Adrenal gland (tissue), 12 donors: Measurements from ENCODE around the gene RASGRP4. TPM values are rescaled to one million over a fixed set of nuclear protein-coding genes. Genes with fewer than 3 reads are reported as not detected.

Experiments used
- DNase-seq, 7 donors: peaks; one replicate each; pipeline ENCODE4 v3.0.0-alpha.2; 2019 to 2020
- H3K27ac ChIP-seq, 5 donors: fragments of 200-600 bp; sonication (generic) in 4 of 5; 1 replicate in 3 of 5; 2 replicates in 2 of 5; pipeline versions ENCODE4 v1.5.1 to v1.8.0; 2016 to 2020; ENCODE audit warnings: mild to moderate bottlenecking in 1 of 5
- H3K27me3 ChIP-seq: fragments of 200-600 bp; 2 replicates; pipeline ENCODE4 v1.8.0; 2021
- H3K36me3 ChIP-seq, 2 donors: fragments of 200-600 bp; replicated peaks in 1 of 2; 1 replicate in 1 of 2; 2 replicates in 1 of 2; pipeline versions ENCODE4 v1.5.1 to v1.8.0; 2018 to 2022
- H3K4me1 ChIP-seq, 2 donors: fragments of 200-600 bp; replicated peaks in 1 of 2; 1 replicate in 1 of 2; 2 replicates in 1 of 2; pipeline versions ENCODE4 v1.5.1 to v1.8.0; 2018 to 2021
- H3K4me3 ChIP-seq, 4 donors: fragments of 200-600 bp; sonication (generic) in 3 of 4; one replicate each; pipeline ENCODE4 v1.5.1; 2016 to 2018
- H3K9me3 ChIP-seq, 3 donors: fragments of 200-600 bp; sonication (generic) in 1 of 3; replicated peaks in 1 of 3; 1 replicate in 2 of 3; 2 replicates in 1 of 3; pipeline versions ENCODE4 v1.5.1 to v1.8.0; 2016 to 2021
- CTCF ChIP-seq, 6 experiments: fragments of 450-650 bp in 4 of 6; fragments of 200-600 bp in 2 of 6; sonication (generic) in 1 of 6; IDR thresholded peaks; 1 replicate in 5 of 6; 2 replicates in 1 of 6; pipeline versions ENCODE4 v1.5.1 to v1.8.0; 2016 to 2021; ENCODE audit warnings: antibody characterized with exemption in 6 of 6, mild to moderate bottlenecking in 2 of 6, moderate library complexity in 1 of 6
- POLR2A ChIP-seq, 2 donors: fragments of 450-650 bp; IDR thresholded peaks; one replicate each; pipeline ENCODE4 v1.6.1; 2017; ENCODE audit warnings: antibody characterized with exemption in 2 of 2, mild to moderate bottlenecking in 2 of 2, moderate library complexity in 1 of 2
- WGBS, 4 donors: extraction: QIAGEN DNeasy Blood & Tissue Kit in 2 of 4; methylation state at CpG; one replicate each; pipeline versions ENCODE4 v1.1.5 to v1.1.7; 2013 to 2017; 5-methylcytosine and 5-hydroxymethylcytosine counted together
- intact Hi-C, 2 donors: fragments of 100-400 bp; cut with DNase I; formaldehyde crosslinking; loops; one replicate each; pipeline versions ENCODE4 v1.14.1 to v1.15.0; 2022 to 2023
- polyA plus RNA-seq, 3 donors: library from polyadenylated mRNA; stranded (reverse); fragments of 200-250 nt in 2 of 3; fragments of 350-450 nt in 1 of 3; fragmentation: Illumina TruSeq in 1 of 3; extraction: RNeasy Lipid Tissue Mini Kit (QIAGEN cat#74804) in 1 of 3; gene quantifications; one replicate each; pipeline ENCODE4 v1.2.3, GENCODE V29; 2013 to 2014
- total RNA-seq, 9 donors: library from RNA; depleted of rRNA in 4 of 9; stranded (reverse); fragments of >200 nt in 4 of 9; fragments of 120-200 nt in 1 of 9; fragmentation: NEBNext Ultra II Directional in 1 of 9; extraction: Animal tissue kit (Norgen Biotek cat#: 25700) in 1 of 9; gene quantifications; one replicate each; pipeline versions ENCODE4 v1.1.0 to v1.2.4, GENCODE V29; 2013 to 2023
- donor health status: healthy with polysubstance abuse.
- donor health status: Bipolar disorder and iron deficiency.
- donor health status: DM: yes; HTN: yes; CAD: no.
- donor health status: DM: no; HTN: no; CAD: no.
- donor health status: DM: no; HTN: no; CAD: no.
- donor health status: DM: yes; HTN: yes; CAD: no.

RASGRP4 gene
- total and polyA plus RNA-seq, 12 donors = 0.22 to 10.0 (median 4.2) TPM

- H3K27ac ChIP-seq = no peak overlapping the region
- H3K4me3 ChIP-seq = no peak overlapping the region
- H3K36me3 ChIP-seq = no peaks in the 10 kb centered on the region
- no peaks in the 10 kb centered on the region for H3K4me1 ChIP-seq
- intact Hi-C loops = no loop called here
- no peaks in the 10 kb centered on the region for H3K9me3 ChIP-seq
- WGBS, 4 donors = 7 to 39% (median 8%) methylated on average over 4 to 30 of the region's 30 CpGs
- no peak for DNase-seq
- peaks cover 37% of the 10 kb centered on the region for H3K27me3 ChIP-seq
- TF ChIP-seq POLR2A (IDR thresholded peaks at IDR 0.05) (no peak), CTCF (IDR thresholded peaks at IDR 0.05) (no peak)
Measured at GRCh38 chr19:38394488-38394887, 31.5 kb downstream of the RASGRP4 start.

- TF ChIP-seq POLR2A (IDR thresholded peaks at IDR 0.05) = no peak
- TF ChIP-seq CTCF (IDR thresholded peaks at IDR 0.05) = no peak
- Histone ChIP-seq H3K36me3 (no peaks in the 10 kb centered on the region), H3K27me3 (peaks cover 26% of the 10 kb centered on the region), H3K27ac (no peak overlapping the region), H3K4me1 (peaks cover 1 to 13% of the 10 kb centered on the region in 2 donors), H3K9me3 (no peaks in the 10 kb centered on the region), H3K4me3 (no peak overlapping the region)
- intact Hi-C loops = no loop called here
- no peak for DNase-seq
- WGBS, 4 donors = 61 to 66% (median 64%) methylated on average over 6 of the region's 6 CpGs
Measured at GRCh38 chr19:38392707-38393308, 33.2 kb downstream of the RASGRP4 start.

- DNase-seq = no peak
- H3K4me1 ChIP-seq = peaks cover 10 to 21% of the 10 kb centered on the region in 2 donors
- no peak overlapping the region for H3K4me3 ChIP-seq
- WGBS, 4 donors = 55 to 70% (median 63%) methylated on average over 5 to 8 of the region's 8 CpGs
- no peaks in the 10 kb centered on the region for H3K9me3 ChIP-seq
- peaks cover 25% of the 10 kb centered on the region for H3K27me3 ChIP-seq
- H3K36me3 ChIP-seq = no peaks in the 10 kb centered on the region
- intact Hi-C loops = no loop called here
- no peak overlapping the region for H3K27ac ChIP-seq
- TF ChIP-seq POLR2A (IDR thresholded peaks at IDR 0.05) = no peak
- no peak for TF ChIP-seq CTCF (IDR thresholded peaks at IDR 0.05)
Measured at GRCh38 chr19:38391911-38392464, 34.0 kb downstream of the RASGRP4 start.

GRCh38 chr19:38389957-38390924 is 35.8 kb downstream of the RASGRP4 start:
- intact Hi-C loops = no loop called here
- TF ChIP-seq CTCF (IDR thresholded peaks at IDR 0.05) (no peak), POLR2A (IDR thresholded peaks at IDR 0.05) (no peak)
- peaks cover 14 to 29% of the 10 kb centered on the region in 2 donors for H3K4me1 ChIP-seq
- DNase-seq = no peak
- peaks cover 8% of the 10 kb centered on the region for H3K27me3 ChIP-seq
- peak overlapping the region in 1 of 5 donors; percentile 68 for H3K27ac ChIP-seq
- no peak overlapping the region for H3K4me3 ChIP-seq
- 41 to 57% (median 49%) methylated on average over 10 to 22 of the region's 22 CpGs for WGBS, 4 donors
- H3K9me3 ChIP-seq = no peaks in the 10 kb centered on the region
- no peaks in the 10 kb centered on the region for H3K36me3 ChIP-seq
